HT-29 (cell line): ENCODE data around the gene ARAP1. TPM values are rescaled to one million over a fixed set of nuclear protein-coding genes. Genes with fewer than 3 reads are reported as not detected.
A peak's percentile ranks its signal among the peaks of the same experiment; 100 is the strongest.

Experiments used
- DNase-seq: peaks from one replicate; pipeline ENCODE4 v3.0.0-alpha.2; 2015; ENCODE audit warnings: low spot score
- total RNA-seq: library from RNA; depleted of rRNA; stranded (reverse); fragments of >200 nt; shearing (Covaris generic); gene quantifications from 2 replicates; pipeline ENCODE4 v1.2.3, GENCODE V29; 2014

ARAP1 gene
- total RNA-seq, 1 experiment from 2014 or later = 161 TPM

- DNase-seq = peak; percentile 97
Observed at GRCh38 chr11:72724851-72725723, 27.1 kb downstream of the ARAP1 start.

- DNase-seq = no peak
Observed at GRCh38 chr11:72724021-72724551, 28.1 kb downstream of the ARAP1 start.

GRCh38 chr11:72723508-72723907 is 28.7 kb downstream of the ARAP1 start:
- DNase-seq = peak; percentile 9

GRCh38 chr11:72722050-72722748 is 30.0 kb downstream of the ARAP1 start:
- DNase-seq = peak; percentile 95

GRCh38 chr11:72721689-72722049 is 30.5 kb downstream of the ARAP1 start:
- no peak for DNase-seq

DNA sequence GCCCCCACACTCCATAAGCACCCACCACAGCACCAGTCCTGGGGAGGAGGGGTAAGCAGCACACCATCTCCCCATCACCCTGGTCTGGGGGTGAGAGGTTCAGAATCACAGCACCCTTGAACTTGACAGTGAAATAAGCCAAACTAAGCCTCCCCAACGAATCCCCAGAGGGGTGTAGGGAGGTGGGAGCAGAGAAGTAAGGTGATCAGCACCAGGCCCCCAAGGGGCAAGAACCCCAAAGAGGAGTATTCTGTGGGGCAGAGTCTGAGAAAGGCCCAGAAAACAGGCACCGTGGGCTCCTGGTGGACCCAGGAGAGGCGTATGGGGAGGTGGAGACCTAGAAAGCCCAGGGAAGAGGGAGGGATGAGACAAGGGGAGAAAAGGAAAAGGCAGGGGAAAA is 30.9 kb downstream of the ARAP1 start:
- no peak for DNase-seq

GRCh38 chr11:72720784-72721183 is 31.4 kb downstream of the ARAP1 start:
- peak; percentile 19 for DNase-seq

GRCh38 chr11:72720047-72720446 is 32.2 kb downstream of the ARAP1 start:
- no peak for DNase-seq

- DNase-seq = no peak
Observed at GRCh38 chr11:72719551-72719950, 32.7 kb downstream of the ARAP1 start.

DNA sequence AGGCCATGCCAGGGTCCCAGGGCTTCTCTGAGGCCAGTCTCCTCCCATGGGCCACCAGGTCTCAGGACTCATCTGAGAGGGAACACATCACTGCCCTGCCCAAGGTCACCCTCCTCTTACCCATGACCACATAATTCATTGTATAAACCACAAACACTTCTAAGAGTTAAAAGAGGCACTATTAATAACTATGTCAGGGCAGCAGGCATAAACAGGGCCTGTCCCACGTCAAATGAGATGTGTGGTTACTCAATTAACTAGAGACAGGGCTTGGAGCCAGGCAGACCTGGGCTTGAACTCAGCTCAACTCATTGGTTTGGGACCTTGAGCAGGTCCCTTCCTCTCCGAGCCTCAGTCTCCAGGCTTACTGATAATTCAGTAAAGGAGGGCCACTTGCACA is 33.1 kb downstream of the ARAP1 start:
- no peak for DNase-seq

- no peak for DNase-seq
Observed at GRCh38 chr11:72718101-72718501, 34.1 kb downstream of the ARAP1 start.

GRCh38 chr11:72716788-72717435 is 35.3 kb downstream of the ARAP1 start:
- DNase-seq = no peak

DNA sequence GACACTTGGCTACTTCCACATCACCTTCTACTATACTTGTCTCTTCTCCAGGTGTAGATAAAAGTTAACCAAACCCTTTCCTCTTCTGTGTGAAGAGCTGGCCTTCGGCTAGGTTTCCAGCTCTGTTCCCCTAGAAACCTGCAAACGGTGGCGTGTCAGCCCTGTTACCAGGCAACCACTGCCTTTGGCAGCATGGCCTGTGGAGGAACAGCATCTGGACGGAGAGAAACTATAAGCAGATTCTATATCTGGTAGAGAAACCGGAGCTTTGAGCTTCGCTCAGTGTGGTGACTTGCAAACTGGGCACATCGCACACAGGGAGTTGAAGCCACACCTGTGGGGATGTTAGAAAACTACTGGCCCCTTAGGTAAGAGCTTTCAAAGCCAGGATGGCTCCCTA is 35.9 kb downstream of the ARAP1 start:
- no peak for DNase-seq

DNA sequence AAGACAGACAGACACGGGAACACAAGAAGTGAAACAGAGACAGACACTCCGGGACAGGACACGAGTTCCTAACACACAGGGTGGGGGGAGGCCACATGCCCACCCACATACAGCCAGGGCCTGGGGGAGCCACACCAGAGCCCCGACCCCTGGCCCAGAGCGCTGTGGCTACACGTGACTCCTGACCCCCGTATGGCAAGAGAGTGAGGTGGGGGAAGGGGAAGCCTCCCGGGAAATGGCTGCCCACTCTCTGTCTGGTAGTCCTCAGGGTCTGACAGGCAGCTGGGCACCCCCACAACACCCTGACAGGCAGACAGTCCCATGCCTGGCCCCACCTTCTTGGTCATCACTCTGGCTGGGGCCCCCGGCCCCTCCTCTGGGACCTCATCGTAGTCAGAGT is 39.4 kb downstream of the ARAP1 start:
- DNase-seq = no peak

- no peak for DNase-seq
Observed at GRCh38 chr11:72712168-72712751, 39.9 kb downstream of the ARAP1 start.

- no peak for DNase-seq
Observed at GRCh38 chr11:72711141-72711540, 41.1 kb downstream of the ARAP1 start.

GRCh38 chr11:72710278-72710677 is 41.9 kb downstream of the ARAP1 start:
- DNase-seq = no peak

GRCh38 chr11:72709478-72710238 is 42.5 kb downstream of the ARAP1 start:
- DNase-seq = no peak

DNA sequence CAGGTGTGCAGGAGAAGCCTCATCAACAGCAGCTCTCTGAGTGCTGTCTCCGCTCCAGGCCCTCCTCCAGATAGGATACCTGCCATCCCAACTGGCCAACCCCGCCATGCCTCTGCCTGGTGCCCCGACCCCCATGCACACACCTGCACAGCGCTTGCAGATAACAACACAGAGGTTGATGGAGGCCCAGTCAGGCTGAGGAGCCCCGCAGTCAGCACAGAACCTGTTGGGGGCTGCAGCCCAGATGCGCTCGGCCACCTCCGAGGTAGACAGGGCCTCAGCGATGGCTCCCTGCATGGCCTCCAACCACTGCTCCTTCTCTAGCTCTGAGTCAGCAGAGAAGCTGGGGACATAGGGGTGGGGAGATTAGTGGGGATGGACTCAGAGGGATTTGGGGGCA is 45.2 kb downstream of the ARAP1 start:
- DNase-seq = no peak

GRCh38 chr11:72706579-72706978 is 45.6 kb downstream of the ARAP1 start:
- DNase-seq = no peak
